ENCODE measurements around the gene PPP2R5A. TPM values are rescaled to one million over a fixed set of nuclear protein-coding genes. Genes with fewer than 3 reads are reported as not detected.
A peak's percentile ranks its signal among the peaks of the same experiment; 100 is the strongest.
"Not testable (repeated sequence)": the region's sequence is repeated elsewhere in the genome, so short reads cannot be mapped to it uniquely, and the experiment has no call there.

The PPP2R5A gene
- total RNA-seq, 1 donor from 2014 or later: 40.4 TPM

DNA sequence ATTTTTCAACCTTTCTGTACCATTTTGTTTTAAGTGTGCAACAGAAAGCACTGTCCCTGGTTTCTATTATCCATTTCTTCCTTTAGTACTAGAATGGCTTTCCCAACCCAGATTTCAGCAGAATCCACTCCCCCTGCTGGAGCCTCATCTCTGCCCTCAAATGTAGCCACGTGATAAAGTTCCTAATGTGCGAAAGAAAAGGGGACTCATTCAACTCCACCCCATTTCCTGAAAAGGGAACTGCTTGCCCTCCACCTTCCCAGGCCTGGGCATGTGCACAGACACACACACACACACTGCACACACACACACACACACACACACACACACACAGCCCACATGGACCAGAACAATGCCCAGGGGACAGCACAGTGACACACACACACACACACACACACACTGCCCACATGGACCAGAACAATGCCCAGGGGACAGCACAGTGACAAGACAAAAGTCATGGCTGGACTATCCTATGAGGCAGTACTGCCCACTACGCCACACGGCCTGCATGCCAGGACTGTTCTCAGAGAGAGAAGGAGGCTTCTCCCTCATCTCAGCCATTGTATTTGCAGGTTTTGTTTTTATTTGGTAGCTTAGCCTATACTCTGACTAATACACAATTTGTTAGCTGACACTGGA is 96.3 kb downstream of the PPP2R5A start:
- intact Hi-C loops (cut with micrococcal nuclease): no loop called here
- Mint-ChIP-seq H3K4me1 (ENCODE audit: low read depth) (no peaks in the 10 kb centered on the region), H3K9me3 (no peaks in the 10 kb centered on the region), H3K4me3 (ENCODE audit: low read depth) (no peak overlapping the region), H3K36me3 (ENCODE audit: low read depth) (peaks cover 57% of the 10 kb centered on the region), H3K27me3 (ENCODE audit: low read depth) (no peaks in the 10 kb centered on the region), H3K27ac (no peak overlapping the region)
- no peak for DNase-seq (ENCODE audit: low spot score)

DNA sequence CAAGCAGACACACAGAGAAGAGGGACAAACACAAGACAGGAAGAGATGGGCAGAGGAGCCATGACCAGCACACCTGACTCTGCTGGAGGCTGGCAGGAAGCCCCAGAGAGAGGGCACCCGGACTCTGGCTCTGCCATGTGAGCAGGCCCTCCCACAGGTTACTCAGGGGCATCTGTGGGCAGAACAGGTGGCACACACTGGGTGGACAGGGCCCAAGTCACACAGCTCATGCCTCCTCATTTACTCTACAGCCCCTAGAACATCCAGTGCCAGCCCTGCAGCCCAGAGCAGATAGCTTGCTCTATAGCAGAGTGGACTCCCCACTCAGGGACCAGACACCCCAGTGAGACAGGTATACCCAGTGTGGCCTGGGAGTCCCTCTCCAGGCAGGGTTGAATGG is 100.8 kb downstream of the PPP2R5A start:
- DNase-seq (ENCODE audit: low spot score): no peak
- no peaks in the 10 kb centered on the region for H3K27me3 Mint-ChIP-seq (ENCODE audit: low read depth)
- peaks cover 65% of the 10 kb centered on the region for H3K36me3 Mint-ChIP-seq (ENCODE audit: low read depth)
- H3K4me1 Mint-ChIP-seq (ENCODE audit: low read depth): no peaks in the 10 kb centered on the region
- peaks cover 8% of the 10 kb centered on the region for H3K9me3 Mint-ChIP-seq
- intact Hi-C loops (cut with micrococcal nuclease): no loop called here
- no peak overlapping the region for H3K27ac Mint-ChIP-seq
- no peak overlapping the region for H3K4me3 Mint-ChIP-seq (ENCODE audit: low read depth)

DNA sequence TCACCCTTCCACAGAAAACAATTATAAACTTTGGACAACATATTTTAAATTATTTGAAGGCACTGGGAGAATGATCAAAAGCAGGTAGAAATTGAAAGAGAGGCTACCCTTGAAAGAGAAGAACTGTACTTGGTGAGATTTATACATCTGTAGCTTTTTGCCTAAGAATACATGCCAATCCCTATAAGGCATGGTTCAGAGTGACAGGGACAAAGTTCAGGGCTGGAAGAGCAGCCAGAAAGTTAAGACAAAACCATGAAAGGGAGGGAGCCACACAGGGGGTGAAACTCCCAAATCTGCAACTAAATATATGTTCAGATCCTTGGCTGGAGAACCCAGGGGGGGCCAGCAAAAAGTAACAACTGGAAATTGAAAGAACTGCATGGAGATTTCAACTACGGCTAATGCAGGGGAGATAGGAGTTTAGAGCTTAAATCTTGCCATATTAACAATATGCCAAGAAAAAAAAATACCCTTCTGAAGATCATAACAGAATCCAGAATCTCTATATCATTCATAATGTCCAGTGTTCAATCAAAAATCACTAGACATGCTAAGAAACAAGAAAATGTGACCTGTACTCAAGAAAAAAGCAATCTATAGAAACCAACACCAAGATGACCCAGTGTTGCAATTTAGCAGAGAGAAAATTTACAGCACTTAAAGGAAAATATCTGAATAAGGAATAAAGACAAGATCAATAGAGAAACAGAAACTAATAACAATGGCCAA is 103.9 kb downstream of the PPP2R5A start:
- H3K27me3 Mint-ChIP-seq (ENCODE audit: low read depth): no peaks in the 10 kb centered on the region
- no peaks in the 10 kb centered on the region for H3K4me1 Mint-ChIP-seq (ENCODE audit: low read depth)
- intact Hi-C loops (cut with micrococcal nuclease): no loop called here
- no peak for DNase-seq (ENCODE audit: low spot score)
- no peak overlapping the region for H3K27ac Mint-ChIP-seq
- peaks cover 12% of the 10 kb centered on the region for H3K9me3 Mint-ChIP-seq
- H3K4me3 Mint-ChIP-seq (ENCODE audit: low read depth): no peak overlapping the region
- peaks cover 83% of the 10 kb centered on the region for H3K36me3 Mint-ChIP-seq (ENCODE audit: low read depth)

DNA sequence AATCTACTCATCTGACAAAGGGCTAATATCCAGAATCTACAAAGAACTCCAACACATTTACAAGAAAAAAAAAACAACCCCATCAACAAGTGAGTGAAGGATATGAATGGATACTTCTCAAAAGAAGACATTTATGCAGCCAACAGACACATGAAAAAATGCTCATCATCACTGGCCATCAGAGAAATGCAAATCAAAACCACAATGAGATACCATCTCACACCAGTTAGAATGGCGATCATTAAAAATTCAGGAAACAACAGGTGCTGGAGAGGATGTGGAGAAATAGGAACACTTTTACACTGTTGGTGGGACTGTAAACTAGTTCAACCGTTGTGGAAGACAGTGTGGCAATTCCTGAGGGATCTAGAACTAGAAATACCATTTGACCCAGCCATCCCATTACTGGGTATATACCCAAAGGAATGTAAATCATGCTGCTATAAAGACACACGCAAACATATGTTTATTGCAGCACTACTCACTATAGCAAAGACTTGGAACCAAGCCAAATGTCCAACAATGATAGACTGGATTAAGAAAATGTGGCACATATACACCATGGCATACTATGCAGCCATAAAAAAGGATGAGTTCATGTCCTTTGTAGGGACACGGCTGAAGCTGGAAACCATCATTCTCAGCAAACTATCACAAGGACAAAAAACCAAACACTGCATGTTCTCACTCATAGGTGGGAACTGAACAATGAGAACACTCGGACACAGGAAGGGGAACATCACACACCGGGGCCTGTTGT is 110.6 kb downstream of the PPP2R5A start:
- intact Hi-C loops (cut with micrococcal nuclease); H3K4me1 Mint-ChIP-seq (ENCODE audit: low read depth); H3K27me3 Mint-ChIP-seq (ENCODE audit: low read depth); H3K27ac Mint-ChIP-seq; H3K4me3 Mint-ChIP-seq (ENCODE audit: low read depth); DNase-seq (ENCODE audit: low spot score): not testable (repeated sequence)
- Mint-ChIP-seq H3K9me3 (peaks cover 25% of the 10 kb centered on the region), H3K36me3 (ENCODE audit: low read depth) (peaks cover 77% of the 10 kb centered on the region)

DNA sequence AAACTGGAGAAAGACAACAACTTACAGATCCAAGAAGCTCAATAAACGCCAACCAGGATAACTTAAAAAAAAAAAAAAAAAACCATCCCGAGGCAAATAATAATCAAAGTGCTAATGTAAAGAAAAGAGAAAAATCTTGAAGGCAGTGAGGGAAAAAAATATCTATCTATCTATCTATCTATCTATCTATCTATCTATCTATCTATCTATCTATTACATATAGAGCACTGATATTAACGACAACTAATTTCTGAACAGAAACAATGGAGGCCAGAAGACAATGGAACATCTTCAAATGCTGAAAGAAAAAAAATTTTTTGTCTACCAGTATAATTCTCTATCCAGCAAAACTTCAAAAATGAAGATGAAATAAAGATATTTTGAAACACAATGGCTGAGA is 111.4 kb downstream of the PPP2R5A start:
- Mint-ChIP-seq H3K27ac (no peak overlapping the region), H3K9me3 (peaks cover 25% of the 10 kb centered on the region), H3K4me3 (ENCODE audit: low read depth) (no peak overlapping the region), H3K27me3 (ENCODE audit: low read depth) (no peaks in the 10 kb centered on the region), H3K4me1 (ENCODE audit: low read depth) (no peaks in the 10 kb centered on the region), H3K36me3 (ENCODE audit: low read depth) (peaks cover 69% of the 10 kb centered on the region)
- no peak for DNase-seq (ENCODE audit: low spot score)
- intact Hi-C loops (cut with micrococcal nuclease): no loop called here

DNA sequence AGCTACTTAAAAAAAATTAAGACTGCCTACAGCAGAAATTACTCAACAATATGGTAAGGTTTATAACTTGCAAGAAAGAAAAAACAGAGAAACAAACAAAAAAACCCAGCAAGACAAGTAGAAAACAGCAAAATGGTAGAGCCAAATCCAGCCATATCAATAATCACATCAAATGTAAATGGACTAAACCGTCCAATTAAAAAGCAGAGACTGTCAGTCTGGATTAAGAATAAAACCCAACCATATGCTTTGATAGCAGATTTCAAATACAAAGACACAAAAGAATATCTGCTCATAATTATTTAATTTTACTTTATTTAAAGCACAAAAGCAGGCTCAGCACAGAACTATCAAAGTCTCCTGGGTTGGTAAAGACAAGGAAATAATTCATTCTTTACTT is 112.0 kb downstream of the PPP2R5A start:
- intact Hi-C loops (cut with micrococcal nuclease): no loop called here
- Mint-ChIP-seq H3K4me3 (ENCODE audit: low read depth) (no peak overlapping the region), H3K27ac (no peak overlapping the region), H3K36me3 (ENCODE audit: low read depth) (peaks cover 69% of the 10 kb centered on the region), H3K27me3 (ENCODE audit: low read depth) (no peaks in the 10 kb centered on the region), H3K9me3 (peaks cover 25% of the 10 kb centered on the region), H3K4me1 (ENCODE audit: low read depth) (peaks cover under 1% of the 10 kb centered on the region)
- DNase-seq (ENCODE audit: low spot score): no peak

DNA sequence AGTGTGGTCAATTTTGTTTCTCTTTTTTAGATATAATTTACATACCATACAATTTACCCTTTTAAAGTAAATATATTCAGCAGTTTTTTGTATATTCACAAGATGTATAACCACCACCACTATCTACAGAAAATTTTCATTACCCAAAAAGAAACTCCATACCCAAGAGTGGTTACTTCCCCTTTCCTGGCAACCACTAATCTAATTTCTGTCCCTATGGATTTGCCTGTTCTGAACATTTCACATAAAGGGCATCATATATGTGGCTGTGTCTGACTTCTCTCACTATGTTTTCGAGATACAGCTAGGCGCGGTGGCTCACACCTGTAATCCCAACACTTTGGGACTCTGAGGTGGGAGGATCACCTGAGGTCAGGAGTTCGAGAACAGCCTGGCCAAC is 115.8 kb downstream of the PPP2R5A start:
- intact Hi-C loops (cut with micrococcal nuclease): no loop called here
- Mint-ChIP-seq H3K36me3 (ENCODE audit: low read depth) (peaks cover 74% of the 10 kb centered on the region), H3K9me3 (peaks cover 14% of the 10 kb centered on the region), H3K27me3 (ENCODE audit: low read depth) (no peaks in the 10 kb centered on the region), H3K4me3 (ENCODE audit: low read depth) (no peak overlapping the region), H3K27ac (no peak overlapping the region), H3K4me1 (ENCODE audit: low read depth) (peaks cover 10% of the 10 kb centered on the region)
- DNase-seq (ENCODE audit: low spot score): no peak

DNA sequence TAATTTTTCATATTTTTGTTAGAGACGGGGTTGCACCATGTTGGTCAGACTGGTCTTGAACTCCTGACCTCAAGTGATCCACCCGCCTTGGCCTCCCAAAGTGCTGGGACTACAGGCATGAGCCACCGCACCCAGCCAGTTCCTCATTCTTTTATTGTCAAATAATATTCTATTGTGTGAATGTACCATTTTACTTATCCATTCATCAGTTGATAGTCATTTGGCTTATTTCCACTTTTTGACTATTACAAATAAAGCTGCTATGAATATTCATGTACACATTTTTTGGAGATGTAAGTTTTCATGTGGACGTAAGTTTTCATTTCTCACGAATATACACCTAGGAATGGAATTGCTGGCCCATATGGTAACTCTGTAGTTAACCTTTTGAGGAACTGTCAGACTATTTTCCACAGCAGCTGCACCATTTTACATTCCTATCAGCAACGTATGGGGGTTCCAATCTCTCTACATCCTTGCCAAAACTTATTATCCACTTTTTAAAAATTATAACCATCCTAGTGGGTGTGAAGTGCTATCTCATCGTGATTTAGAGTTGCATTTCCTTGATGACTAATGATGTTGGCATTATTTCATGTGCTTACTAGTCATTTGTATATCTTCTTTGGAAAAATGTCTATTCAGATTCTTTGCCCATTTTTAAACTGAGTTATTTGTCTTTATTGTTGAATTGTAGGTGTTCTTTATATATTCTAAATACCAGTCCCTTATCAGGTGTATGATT is 116.8 kb downstream of the PPP2R5A start:
- H3K27me3 Mint-ChIP-seq (ENCODE audit: low read depth): no peaks in the 10 kb centered on the region
- peaks cover 10% of the 10 kb centered on the region for H3K4me1 Mint-ChIP-seq (ENCODE audit: low read depth)
- DNase-seq (ENCODE audit: low spot score): no peak
- intact Hi-C loops (cut with micrococcal nuclease): no loop called here
- H3K9me3 Mint-ChIP-seq: peaks cover 6% of the 10 kb centered on the region
- peak overlapping the region; percentile 12 for H3K27ac Mint-ChIP-seq
- no peak overlapping the region for H3K4me3 Mint-ChIP-seq (ENCODE audit: low read depth)
- peaks cover 74% of the 10 kb centered on the region for H3K36me3 Mint-ChIP-seq (ENCODE audit: low read depth)

DNA sequence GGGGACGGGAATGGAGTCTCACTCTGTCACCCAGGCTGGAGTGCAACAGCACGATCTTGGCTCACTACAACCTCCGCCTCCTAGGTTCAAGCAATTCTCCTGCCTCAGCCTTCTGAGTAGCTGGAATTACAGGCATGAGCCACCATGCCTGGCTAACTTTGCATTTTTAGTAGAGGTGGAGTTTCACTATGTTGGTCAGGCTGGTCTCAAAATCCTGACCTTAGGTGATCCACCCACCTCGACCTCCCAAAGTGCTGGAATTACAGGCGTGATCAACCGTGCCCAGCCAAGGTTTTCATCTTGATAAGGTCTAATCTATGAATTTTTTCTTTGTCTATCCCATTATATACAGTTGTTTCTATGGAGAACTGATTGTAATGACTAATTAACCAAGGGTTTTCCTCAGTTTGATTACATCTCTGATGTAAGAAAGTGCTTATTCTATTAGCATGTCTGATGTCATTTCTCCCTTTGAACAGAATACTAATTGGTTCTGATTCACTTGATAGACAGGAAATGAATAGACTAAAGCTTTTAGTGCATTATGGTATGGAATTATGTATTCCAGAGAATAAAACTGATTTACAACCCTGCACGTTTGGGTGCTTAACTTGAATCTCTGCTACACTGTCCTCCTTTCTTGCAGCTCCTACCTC is 117.6 kb downstream of the PPP2R5A start:
- Mint-ChIP-seq H3K9me3 (no peaks in the 10 kb centered on the region), H3K36me3 (ENCODE audit: low read depth) (peaks cover 71% of the 10 kb centered on the region), H3K27me3 (ENCODE audit: low read depth) (no peaks in the 10 kb centered on the region), H3K4me1 (ENCODE audit: low read depth) (peaks cover 10% of the 10 kb centered on the region), H3K27ac (peak overlapping the region; percentile 12), H3K4me3 (ENCODE audit: low read depth) (no peak overlapping the region)
- intact Hi-C loops (cut with micrococcal nuclease): no loop called here
- DNase-seq (ENCODE audit: low spot score): no peak

DNA sequence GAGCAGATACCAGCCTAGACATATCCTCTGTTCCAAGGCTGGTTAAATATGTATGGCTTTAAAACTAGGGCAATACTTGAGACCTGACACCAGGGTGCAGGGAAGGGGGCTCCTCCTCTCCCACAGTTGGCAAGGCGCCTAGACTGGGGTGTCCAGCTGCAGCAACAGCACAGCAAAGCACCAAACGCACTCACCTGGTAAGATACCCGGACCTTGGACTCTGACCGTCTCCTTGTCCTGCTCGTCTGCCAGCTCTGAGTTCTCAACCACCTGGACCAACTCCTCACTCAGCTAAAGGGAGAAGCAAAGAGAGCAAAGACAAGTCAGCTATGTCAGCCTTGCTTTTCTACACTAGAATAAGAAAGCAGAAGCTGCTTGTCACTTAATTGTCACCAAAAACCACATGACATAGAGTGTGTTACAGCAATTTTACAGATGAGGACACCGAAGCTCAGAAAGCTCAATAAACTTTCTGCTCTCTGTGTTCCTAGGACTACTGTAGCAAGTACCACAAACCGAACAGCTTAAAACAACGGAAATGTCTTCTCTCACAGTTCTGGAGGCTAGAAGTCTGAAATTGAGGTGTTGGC is 125.1 kb downstream of the PPP2R5A start:
- Mint-ChIP-seq H3K36me3 (ENCODE audit: low read depth) (peaks cover 65% of the 10 kb centered on the region), H3K27ac (no peak overlapping the region), H3K4me1 (ENCODE audit: low read depth) (peaks cover 22% of the 10 kb centered on the region), H3K4me3 (ENCODE audit: low read depth) (no peak overlapping the region), H3K9me3 (no peaks in the 10 kb centered on the region), H3K27me3 (ENCODE audit: low read depth) (no peaks in the 10 kb centered on the region)
- intact Hi-C loops (cut with micrococcal nuclease): no loop called here
- DNase-seq (ENCODE audit: low spot score): no peak

All from activated T-helper 2 cell treated with anti-CD3 and anti-CD28 coated beads, Interferon-gamma antibody, Interleukin-2, Interleukin-4, amounts not matched to agents 10 μg/mL and 5 μg/mL and 100 μg/mL, durations not matched to agents 14 hours and 24 hours and 36 hours (primary cell).